Neural cell (in vitro differentiated cells): ENCODE data around the gene FAM53B.

Source experiments
- CTCF ChIP-seq: fragments of 450-650 bp; IDR thresholded peaks from 2 replicates; pipeline ENCODE4 v1.5.1; 2014; ENCODE audit warnings: antibody characterized with exemption, mild to moderate bottlenecking, moderate library complexity; ENCODE audit not compliant: poor library complexity, severe bottlenecking
- EP300 ChIP-seq: fragments of 450-650 bp; conservative IDR thresholded peaks from 2 replicates; pipeline ENCODE4 v1.6.1; 2014; ENCODE audit warnings: antibody characterized with exemption, mild to moderate bottlenecking, moderate library complexity; ENCODE audit not compliant: poor library complexity, severe bottlenecking
- EZH2 ChIP-seq: fragments of 200-600, 300-800 bp; shearing (Covaris generic), sonication (generic); IDR thresholded peaks from 2 replicates; pipeline ENCODE4 v1.6.1; 2014; ENCODE audit warnings: antibody characterized with exemption, low read length, borderline replicate concordance, mild to moderate bottlenecking; ENCODE audit not compliant: insufficient read depth, poor library complexity, severe bottlenecking
- MXI1 ChIP-seq: fragments of 450-650 bp; conservative IDR thresholded peaks from 2 replicates; pipeline ENCODE4 v1.6.1; 2014; ENCODE audit warnings: antibody characterized with exemption, mild to moderate bottlenecking; ENCODE audit not compliant: poor library complexity, severe bottlenecking
- POLR2AphosphoS5 ChIP-seq: IDR thresholded peaks from 2 replicates; pipeline ENCODE4 v1.6.1; 2012
- RAD21 ChIP-seq: fragments of 450-650 bp; conservative IDR thresholded peaks from 2 replicates; pipeline ENCODE4 v1.6.1; 2014; ENCODE audit warnings: antibody characterized with exemption, mild to moderate bottlenecking, moderate library complexity
- REST ChIP-seq: IDR thresholded peaks from 2 replicates; pipeline ENCODE4 v1.6.1; 2012; ENCODE audit warnings: borderline replicate concordance
- SMC3 ChIP-seq: fragments of 450-650 bp; conservative IDR thresholded peaks from 2 replicates; pipeline ENCODE4 v1.6.1; 2014; ENCODE audit warnings: antibody characterized with exemption, mild to moderate bottlenecking, moderate library complexity; ENCODE audit not compliant: poor library complexity
- TAF1 ChIP-seq: IDR thresholded peaks from 2 replicates; pipeline ENCODE4 v1.6.1; 2012; ENCODE audit warnings: low read depth

GRCh38 chr10:124736491-124737136 lies 7.6 kb downstream of the FAM53B start:
- TF ChIP-seq RAD21 (no peak), EZH2 (no peak), CTCF (no peak), TAF1 (no peak), SMC3 (no peak), EP300 (no peak), POLR2AphosphoS5 (no peak), REST (no peak), MXI1 (no peak)
